ENCODE measurements around the gene PSRC1. TPM values are rescaled to one million over a fixed set of nuclear protein-coding genes. Genes with fewer than 3 reads are reported as not detected.

PSRC1 gene
- total and polyA plus RNA-seq, 2 of the 8 experiments (the other 6 are each of a cell fraction or from before 2014, with no cell fraction given), result 56.1 to 67.3 TPM

DNA sequence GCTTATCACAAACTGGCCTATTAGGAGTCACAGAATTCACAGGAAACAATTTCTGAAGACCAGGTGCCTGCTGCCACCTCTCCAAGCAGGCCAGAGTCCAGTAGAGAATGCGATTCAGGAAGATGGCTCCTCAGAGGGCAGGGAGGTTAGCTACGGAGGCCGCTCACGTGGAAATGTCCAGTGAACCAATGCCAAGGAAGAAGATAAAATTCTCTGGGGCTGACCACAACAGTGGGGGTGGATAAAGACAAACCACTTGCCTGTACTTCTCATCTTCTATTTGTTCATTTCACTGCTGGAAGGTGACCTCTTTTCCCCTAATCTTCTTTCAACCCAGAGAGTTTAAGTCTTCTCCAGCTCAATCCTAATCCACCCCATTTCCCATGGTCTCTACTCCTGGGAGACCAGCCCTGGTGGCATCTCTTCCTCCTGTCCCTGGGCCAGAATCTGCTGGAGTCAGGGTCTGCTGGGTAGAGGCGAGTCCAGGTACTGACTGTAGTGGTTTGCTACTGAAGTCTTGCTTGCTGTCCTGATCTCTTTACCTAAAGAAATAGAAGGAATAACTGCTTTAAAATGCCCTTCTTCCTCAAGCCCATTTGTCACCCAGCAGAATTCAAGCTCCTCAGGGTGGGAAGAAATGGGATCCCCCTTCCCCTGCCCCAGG, 3.2 kb downstream of the PSRC1 start (continued):
- TF ChIP-seq, protein P1, sequence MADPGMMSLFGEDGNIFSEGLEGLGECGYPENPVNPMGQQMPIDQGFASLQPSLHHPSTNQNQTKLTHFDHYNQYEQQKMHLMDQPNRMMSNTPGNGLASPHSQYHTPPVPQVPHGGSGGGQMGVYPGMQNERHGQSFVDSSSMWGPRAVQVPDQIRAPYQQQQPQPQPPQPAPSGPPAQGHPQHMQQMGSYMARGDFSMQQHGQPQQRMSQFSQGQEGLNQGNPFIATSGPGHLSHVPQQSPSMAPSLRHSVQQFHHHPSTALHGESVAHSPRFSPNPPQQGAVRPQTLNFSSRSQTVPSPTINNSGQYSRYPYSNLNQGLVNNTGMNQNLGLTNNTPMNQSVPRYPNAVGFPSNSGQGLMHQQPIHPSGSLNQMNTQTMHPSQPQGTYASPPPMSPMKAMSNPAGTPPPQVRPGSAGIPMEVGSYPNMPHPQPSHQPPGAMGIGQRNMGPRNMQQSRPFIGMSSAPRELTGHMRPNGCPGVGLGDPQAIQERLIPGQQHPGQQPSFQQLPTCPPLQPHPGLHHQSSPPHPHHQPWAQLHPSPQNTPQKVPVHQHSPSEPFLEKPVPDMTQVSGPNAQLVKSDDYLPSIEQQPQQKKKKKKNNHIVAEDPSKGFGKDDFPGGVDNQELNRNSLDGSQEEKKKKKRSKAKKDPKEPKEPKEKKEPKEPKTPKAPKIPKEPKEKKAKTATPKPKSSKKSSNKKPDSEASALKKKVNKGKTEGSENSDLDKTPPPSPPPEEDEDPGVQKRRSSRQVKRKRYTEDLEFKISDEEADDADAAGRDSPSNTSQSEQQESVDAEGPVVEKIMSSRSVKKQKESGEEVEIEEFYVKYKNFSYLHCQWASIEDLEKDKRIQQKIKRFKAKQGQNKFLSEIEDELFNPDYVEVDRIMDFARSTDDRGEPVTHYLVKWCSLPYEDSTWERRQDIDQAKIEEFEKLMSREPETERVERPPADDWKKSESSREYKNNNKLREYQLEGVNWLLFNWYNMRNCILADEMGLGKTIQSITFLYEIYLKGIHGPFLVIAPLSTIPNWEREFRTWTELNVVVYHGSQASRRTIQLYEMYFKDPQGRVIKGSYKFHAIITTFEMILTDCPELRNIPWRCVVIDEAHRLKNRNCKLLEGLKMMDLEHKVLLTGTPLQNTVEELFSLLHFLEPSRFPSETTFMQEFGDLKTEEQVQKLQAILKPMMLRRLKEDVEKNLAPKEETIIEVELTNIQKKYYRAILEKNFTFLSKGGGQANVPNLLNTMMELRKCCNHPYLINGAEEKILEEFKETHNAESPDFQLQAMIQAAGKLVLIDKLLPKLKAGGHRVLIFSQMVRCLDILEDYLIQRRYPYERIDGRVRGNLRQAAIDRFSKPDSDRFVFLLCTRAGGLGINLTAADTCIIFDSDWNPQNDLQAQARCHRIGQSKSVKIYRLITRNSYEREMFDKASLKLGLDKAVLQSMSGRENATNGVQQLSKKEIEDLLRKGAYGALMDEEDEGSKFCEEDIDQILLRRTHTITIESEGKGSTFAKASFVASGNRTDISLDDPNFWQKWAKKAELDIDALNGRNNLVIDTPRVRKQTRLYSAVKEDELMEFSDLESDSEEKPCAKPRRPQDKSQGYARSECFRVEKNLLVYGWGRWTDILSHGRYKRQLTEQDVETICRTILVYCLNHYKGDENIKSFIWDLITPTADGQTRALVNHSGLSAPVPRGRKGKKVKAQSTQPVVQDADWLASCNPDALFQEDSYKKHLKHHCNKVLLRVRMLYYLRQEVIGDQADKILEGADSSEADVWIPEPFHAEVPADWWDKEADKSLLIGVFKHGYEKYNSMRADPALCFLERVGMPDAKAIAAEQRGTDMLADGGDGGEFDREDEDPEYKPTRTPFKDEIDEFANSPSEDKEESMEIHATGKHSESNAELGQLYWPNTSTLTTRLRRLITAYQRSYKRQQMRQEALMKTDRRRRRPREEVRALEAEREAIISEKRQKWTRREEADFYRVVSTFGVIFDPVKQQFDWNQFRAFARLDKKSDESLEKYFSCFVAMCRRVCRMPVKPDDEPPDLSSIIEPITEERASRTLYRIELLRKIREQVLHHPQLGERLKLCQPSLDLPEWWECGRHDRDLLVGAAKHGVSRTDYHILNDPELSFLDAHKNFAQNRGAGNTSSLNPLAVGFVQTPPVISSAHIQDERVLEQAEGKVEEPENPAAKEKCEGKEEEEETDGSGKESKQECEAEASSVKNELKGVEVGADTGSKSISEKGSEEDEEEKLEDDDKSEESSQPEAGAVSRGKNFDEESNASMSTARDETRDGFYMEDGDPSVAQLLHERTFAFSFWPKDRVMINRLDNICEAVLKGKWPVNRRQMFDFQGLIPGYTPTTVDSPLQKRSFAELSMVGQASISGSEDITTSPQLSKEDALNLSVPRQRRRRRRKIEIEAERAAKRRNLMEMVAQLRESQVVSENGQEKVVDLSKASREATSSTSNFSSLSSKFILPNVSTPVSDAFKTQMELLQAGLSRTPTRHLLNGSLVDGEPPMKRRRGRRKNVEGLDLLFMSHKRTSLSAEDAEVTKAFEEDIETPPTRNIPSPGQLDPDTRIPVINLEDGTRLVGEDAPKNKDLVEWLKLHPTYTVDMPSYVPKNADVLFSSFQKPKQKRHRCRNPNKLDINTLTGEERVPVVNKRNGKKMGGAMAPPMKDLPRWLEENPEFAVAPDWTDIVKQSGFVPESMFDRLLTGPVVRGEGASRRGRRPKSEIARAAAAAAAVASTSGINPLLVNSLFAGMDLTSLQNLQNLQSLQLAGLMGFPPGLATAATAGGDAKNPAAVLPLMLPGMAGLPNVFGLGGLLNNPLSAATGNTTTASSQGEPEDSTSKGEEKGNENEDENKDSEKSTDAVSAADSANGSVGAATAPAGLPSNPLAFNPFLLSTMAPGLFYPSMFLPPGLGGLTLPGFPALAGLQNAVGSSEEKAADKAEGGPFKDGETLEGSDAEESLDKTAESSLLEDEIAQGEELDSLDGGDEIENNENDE (IDR thresholded peaks at IDR 0.05; ENCODE audit: insufficient replicate concordance, low read length), result no peak
- TF ChIP-seq GABPA (IDR thresholded peaks at IDR 0.05; ENCODE audit: borderline replicate concordance, insufficient read depth, low read length), result no peak
- no peak for TF ChIP-seq BACH1 (IDR thresholded peaks at IDR 0.05; ENCODE audit: low read length)
- TF ChIP-seq POLR2A (IDR thresholded peaks at IDR 0.05; ENCODE audit: control extremely low read depth in 1 of 2, low read depth in 2 of 2, low read length in 2 of 2), result no peak
- no peak for TF ChIP-seq BCL11A (IDR thresholded peaks at IDR 0.05; ENCODE audit: low read depth in 2 of 2, low read length in 2 of 2)
- no peak for TF ChIP-seq RNF2 (IDR thresholded peaks at IDR 0.05; ENCODE audit: borderline replicate concordance, low read depth, low read length, missing control alignments, poor library complexity, severe bottlenecking)
- no peak for TF ChIP-seq SP2 (IDR thresholded peaks at IDR 0.05; ENCODE audit: low read length)
- no peak for TF ChIP-seq CHD2 (IDR thresholded peaks at IDR 0.05; ENCODE audit: low read length)
- TF ChIP-seq TAF1 (IDR thresholded peaks at IDR 0.05; ENCODE audit: low read depth, low read length), result no peak
- no peak for TF ChIP-seq KDM1A (IDR thresholded peaks at IDR 0.05; ENCODE audit: borderline replicate concordance, low read length)
- TF ChIP-seq TCF12 (IDR thresholded peaks at IDR 0.05; ENCODE audit: low read depth, low read length), result no peak
